NT2/D1 (cell line): ENCODE data around the gene EML1.

Experiments used
- SUZ12 ChIP-seq: IDR thresholded peaks from 2 replicates; pipeline ENCODE4 v1.6.1; 2011; ENCODE audit not compliant: insufficient read length, insufficient read depth; ENCODE audit errors: extremely low read depth
- YY1 ChIP-seq: IDR thresholded peaks from 2 replicates; pipeline ENCODE4 v1.6.1; 2011; ENCODE audit not compliant: insufficient read length, insufficient read depth
- ZNF274 ChIP-seq: IDR thresholded peaks from 2 replicates; pipeline ENCODE4 v1.6.1; 2011; ENCODE audit warnings: mild to moderate bottlenecking, low read depth, low read length

DNA sequence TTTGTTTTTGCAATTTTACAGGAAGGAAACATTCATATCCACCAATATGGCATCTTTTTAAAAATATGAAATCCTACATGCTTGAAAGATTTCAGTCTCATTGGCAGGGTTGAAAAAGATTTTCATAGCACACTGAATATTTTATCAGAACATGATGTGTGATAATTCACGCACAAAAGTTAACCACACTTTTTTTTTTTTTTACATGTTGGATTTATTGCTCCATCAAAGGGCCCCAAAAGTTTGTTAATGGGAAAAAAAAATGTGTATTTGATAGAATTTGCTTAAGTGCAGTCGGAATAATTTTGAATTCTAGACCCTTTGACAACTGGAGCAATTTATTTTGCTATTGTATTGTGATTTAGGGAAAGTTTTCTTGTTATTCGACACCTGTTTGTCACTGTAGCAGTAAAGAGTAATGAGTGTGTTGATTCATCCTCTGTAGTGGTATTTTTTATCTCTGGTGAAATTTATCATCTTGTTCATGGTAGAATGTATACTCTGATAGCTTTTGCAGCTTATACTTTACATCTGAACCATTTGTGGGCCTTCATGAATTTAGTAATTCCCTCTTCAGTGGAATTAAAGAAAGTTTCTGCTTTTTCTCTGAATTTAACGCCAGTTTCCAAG, 1.1 kb downstream of the EML1 start:
- TF ChIP-seq SUZ12 (no peak), ZNF274 (no peak), YY1 (no peak)
